ENCODE results near the gene ANGPTL2. TPM values are rescaled to one million over a fixed set of nuclear protein-coding genes. Genes with fewer than 3 reads are reported as not detected.

Gene ANGPTL2
- total RNA-seq, 1 donor from 2014 or later = 5.7 TPM

DNA sequence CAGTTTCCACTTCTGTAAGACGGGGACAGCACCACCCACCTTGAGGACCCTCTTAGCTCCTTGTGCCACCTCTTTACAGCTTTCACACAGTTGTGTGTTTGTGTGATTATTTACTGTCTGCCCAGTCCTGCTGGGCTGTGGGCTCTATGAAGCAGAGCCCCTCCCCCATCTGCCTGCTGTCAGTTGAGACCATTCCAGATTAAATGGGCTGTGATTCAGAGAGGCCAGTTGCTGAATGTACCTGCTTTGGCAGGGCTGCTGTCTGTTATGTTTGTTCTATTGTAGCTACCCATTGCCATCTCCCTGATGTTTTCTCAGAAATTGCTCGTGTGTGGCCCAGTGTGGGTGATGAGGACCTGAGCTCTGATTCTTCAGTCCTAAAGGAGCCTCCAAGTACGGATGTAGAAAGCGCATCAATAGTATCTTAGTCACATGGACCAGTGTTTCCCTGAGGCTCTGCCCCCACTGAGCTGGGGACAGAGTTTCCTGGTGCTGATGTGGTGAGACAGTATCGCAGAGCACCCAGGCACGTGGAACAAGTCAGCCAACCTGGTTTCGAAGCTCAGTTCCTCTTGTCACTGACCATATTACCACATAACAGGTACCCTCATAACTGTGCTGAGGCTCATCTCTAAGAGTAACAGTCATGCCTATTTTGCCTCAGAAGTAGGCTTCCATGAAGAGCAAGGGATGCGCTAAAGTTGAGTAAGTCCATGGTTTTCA is 3.7 kb downstream of the ANGPTL2 start:
- H3K27ac Mint-ChIP-seq (ENCODE audit: unreplicated experiment) = no peak overlapping the region
- no peaks in the 10 kb centered on the region for H3K36me3 Mint-ChIP-seq (ENCODE audit: low read depth, unreplicated experiment)
- H3K4me1 Mint-ChIP-seq (ENCODE audit: unreplicated experiment) = peaks cover 8% of the 10 kb centered on the region
- no peaks in the 10 kb centered on the region for H3K9me3 Mint-ChIP-seq (ENCODE audit: unreplicated experiment)
- TF ChIP-seq, protein P1, sequence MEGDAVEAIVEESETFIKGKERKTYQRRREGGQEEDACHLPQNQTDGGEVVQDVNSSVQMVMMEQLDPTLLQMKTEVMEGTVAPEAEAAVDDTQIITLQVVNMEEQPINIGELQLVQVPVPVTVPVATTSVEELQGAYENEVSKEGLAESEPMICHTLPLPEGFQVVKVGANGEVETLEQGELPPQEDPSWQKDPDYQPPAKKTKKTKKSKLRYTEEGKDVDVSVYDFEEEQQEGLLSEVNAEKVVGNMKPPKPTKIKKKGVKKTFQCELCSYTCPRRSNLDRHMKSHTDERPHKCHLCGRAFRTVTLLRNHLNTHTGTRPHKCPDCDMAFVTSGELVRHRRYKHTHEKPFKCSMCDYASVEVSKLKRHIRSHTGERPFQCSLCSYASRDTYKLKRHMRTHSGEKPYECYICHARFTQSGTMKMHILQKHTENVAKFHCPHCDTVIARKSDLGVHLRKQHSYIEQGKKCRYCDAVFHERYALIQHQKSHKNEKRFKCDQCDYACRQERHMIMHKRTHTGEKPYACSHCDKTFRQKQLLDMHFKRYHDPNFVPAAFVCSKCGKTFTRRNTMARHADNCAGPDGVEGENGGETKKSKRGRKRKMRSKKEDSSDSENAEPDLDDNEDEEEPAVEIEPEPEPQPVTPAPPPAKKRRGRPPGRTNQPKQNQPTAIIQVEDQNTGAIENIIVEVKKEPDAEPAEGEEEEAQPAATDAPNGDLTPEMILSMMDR (IDR thresholded peaks at IDR 0.05; ENCODE audit: unreplicated experiment) = no peak
- H3K27me3 Mint-ChIP-seq (ENCODE audit: unreplicated experiment) = peaks cover 4% of the 10 kb centered on the region
- H3K4me3 Mint-ChIP-seq (ENCODE audit: unreplicated experiment) = no peak overlapping the region
- no peak for DNase-seq (ENCODE audit: low spot score)

DNA sequence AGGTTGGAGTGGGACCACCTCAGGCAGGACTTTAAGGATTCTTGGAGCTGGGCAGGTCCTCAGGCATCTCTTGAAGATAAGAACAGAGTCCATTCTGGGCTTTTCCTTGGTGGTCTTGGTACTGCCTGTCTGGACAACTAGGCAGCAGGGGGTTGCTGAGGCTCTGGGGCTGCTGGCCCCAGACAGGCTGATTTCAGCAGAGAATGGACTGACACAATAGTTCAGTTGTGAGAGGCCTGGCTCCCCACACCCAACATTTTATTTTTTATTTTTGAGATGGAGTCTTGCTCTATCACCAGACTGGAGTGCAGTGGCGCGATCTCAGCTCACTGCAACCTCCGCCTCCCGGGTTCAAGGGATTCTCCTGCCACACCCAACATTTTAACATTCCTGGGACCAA is 4.6 kb downstream of the ANGPTL2 start:
- peaks cover 4% of the 10 kb centered on the region for H3K27me3 Mint-ChIP-seq (ENCODE audit: unreplicated experiment)
- H3K27ac Mint-ChIP-seq (ENCODE audit: unreplicated experiment) = no peak overlapping the region
- TF ChIP-seq, protein P1 (IDR thresholded peaks at IDR 0.05; ENCODE audit: unreplicated experiment) = no peak
- peaks cover 8% of the 10 kb centered on the region for H3K4me1 Mint-ChIP-seq (ENCODE audit: unreplicated experiment)
- no peak overlapping the region for H3K4me3 Mint-ChIP-seq (ENCODE audit: unreplicated experiment)
- H3K9me3 Mint-ChIP-seq (ENCODE audit: unreplicated experiment) = no peaks in the 10 kb centered on the region
- no peaks in the 10 kb centered on the region for H3K36me3 Mint-ChIP-seq (ENCODE audit: low read depth, unreplicated experiment)
- no peak for DNase-seq (ENCODE audit: low spot score)

DNA sequence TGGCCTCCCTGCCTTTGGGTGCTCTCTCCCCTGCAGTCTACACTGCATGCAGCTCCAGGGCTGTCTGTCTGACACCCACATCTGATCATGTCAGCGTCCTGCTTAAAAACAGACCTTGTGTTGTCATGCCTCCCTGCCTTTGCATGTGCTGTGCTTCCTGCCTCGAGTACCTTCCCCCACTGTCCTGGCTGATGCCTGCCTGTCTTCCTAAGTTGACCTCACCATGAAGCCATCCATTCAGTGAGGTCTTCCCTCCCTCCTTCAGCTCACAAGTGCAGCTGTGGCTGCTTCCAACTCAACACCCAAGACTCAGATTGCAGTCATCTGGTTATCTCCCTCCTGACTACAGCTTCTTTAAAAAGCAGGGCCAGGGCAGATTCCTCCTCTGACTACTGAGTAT is 5.5 kb downstream of the ANGPTL2 start:
- H3K4me1 Mint-ChIP-seq (ENCODE audit: unreplicated experiment) = peaks cover 8% of the 10 kb centered on the region
- no peak for DNase-seq (ENCODE audit: low spot score)
- H3K27ac Mint-ChIP-seq (ENCODE audit: unreplicated experiment) = no peak overlapping the region

DNA sequence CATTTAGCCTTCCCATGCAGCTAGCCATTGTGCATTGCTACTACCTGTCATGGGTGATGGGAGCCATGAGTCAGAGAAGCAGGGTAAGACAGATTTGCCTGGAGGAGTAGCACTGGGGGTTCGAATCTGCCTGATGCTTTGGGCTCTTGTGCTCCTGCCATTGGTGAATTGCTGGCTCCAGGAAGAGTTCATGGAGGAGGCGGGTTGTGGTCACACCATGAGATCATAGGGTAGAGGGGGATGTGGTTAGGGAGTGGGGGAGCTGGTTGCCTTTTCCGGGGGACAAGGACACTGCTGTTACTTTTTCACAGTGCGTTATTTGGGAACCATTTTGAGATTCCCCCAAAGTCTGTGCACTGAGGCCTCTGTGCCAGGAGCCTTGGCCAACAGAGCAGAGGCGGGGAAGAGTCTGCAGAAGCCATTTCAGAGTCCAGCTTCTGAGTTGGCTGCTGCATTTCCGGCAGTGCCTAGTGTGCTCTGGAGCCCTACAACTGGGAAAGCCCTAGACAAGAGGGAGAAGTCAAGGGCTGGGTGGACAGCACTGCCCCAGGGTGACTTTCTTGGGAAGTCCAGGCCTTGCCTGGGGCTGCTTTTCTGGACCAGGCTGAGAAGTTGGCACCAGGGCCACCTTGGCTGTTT is 6.2 kb downstream of the ANGPTL2 start:
- no peak overlapping the region for H3K4me3 Mint-ChIP-seq (ENCODE audit: unreplicated experiment)
- TF ChIP-seq, protein P1 (IDR thresholded peaks at IDR 0.05; ENCODE audit: unreplicated experiment) = no peak
- H3K27me3 Mint-ChIP-seq (ENCODE audit: unreplicated experiment) = peaks cover 4% of the 10 kb centered on the region
- no peaks in the 10 kb centered on the region for H3K36me3 Mint-ChIP-seq (ENCODE audit: low read depth, unreplicated experiment)
- peaks cover under 1% of the 10 kb centered on the region for H3K4me1 Mint-ChIP-seq (ENCODE audit: unreplicated experiment)
- H3K9me3 Mint-ChIP-seq (ENCODE audit: unreplicated experiment) = no peaks in the 10 kb centered on the region
- DNase-seq (ENCODE audit: low spot score) = no peak
- no peak overlapping the region for H3K27ac Mint-ChIP-seq (ENCODE audit: unreplicated experiment)

More for the DNA sequence above, 5.5 kb downstream of the ANGPTL2 start:
- no peaks in the 10 kb centered on the region for H3K36me3 Mint-ChIP-seq (ENCODE audit: low read depth, unreplicated experiment)
- H3K27me3 Mint-ChIP-seq (ENCODE audit: unreplicated experiment) = peaks cover 4% of the 10 kb centered on the region
- no peak overlapping the region for H3K4me3 Mint-ChIP-seq (ENCODE audit: unreplicated experiment)
- no peaks in the 10 kb centered on the region for H3K9me3 Mint-ChIP-seq (ENCODE audit: unreplicated experiment)
- TF ChIP-seq, protein P1 (IDR thresholded peaks at IDR 0.05; ENCODE audit: unreplicated experiment) = no peak

DNA sequence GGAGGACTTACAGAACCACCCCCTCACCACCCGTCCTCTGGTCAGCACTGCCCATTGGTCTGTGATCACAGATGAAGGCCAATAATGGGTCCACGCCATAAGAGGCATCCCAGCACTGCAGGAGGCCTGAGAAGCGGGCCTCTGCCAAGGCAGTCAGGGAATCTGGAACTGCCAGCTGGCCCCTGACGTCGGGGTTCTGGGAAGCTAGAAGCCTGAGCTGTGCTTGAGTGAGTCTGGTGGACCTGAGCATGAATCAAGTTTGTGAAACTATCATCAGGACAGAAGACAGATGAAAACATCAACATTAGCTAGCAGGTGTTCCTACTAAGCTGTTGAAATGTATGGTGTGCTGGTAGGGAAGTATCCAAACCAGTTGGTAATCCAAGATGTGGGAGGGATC is 7.8 kb downstream of the ANGPTL2 start:
- TF ChIP-seq, protein P1 (IDR thresholded peaks at IDR 0.05; ENCODE audit: unreplicated experiment) = no peak
- no peaks in the 10 kb centered on the region for H3K9me3 Mint-ChIP-seq (ENCODE audit: unreplicated experiment)
- no peaks in the 10 kb centered on the region for H3K4me1 Mint-ChIP-seq (ENCODE audit: unreplicated experiment)
- no peak for DNase-seq (ENCODE audit: low spot score)
- H3K27ac Mint-ChIP-seq (ENCODE audit: unreplicated experiment) = no peak overlapping the region
- peaks cover 5% of the 10 kb centered on the region for H3K27me3 Mint-ChIP-seq (ENCODE audit: unreplicated experiment)
- no peak overlapping the region for H3K4me3 Mint-ChIP-seq (ENCODE audit: unreplicated experiment)
- no peaks in the 10 kb centered on the region for H3K36me3 Mint-ChIP-seq (ENCODE audit: low read depth, unreplicated experiment)

Data from endothelial cell (in vitro differentiated cells).